WTC11 (cell line): ENCODE measurements around the gene RBMS2. TPM values are rescaled to one million over a fixed set of nuclear protein-coding genes. Genes with fewer than 3 reads are reported as not detected.
A peak's percentile ranks its signal among the peaks of the same experiment; 100 is the strongest.

ENCODE experiments used
- CREB1 ChIP-seq: sonication (generic); formaldehyde crosslinking; IDR thresholded peaks from 2 replicates; pipeline ENCODE4 v1.8.0; 2023; ENCODE audit warnings: mild to moderate bottlenecking, missing genetic modification reagents
- E2F1 ChIP-seq: sonication (generic); formaldehyde crosslinking; IDR thresholded peaks from 2 replicates; pipeline ENCODE4 v1.8.0; 2022; ENCODE audit warnings: mild to moderate bottlenecking, missing genetic modification reagents
- FOXP1 ChIP-seq: sonication (generic); formaldehyde crosslinking; IDR thresholded peaks from 2 replicates; pipeline ENCODE4 v1.8.0; 2022; ENCODE audit warnings: missing genetic modification reagents, mild to moderate bottlenecking, moderate library complexity, borderline replicate concordance
- GABPB1 ChIP-seq: sonication (generic); formaldehyde crosslinking; IDR thresholded peaks from 2 replicates; pipeline ENCODE4 v1.8.1; 2023; ENCODE audit warnings: mild to moderate bottlenecking, missing genetic modification reagents
- GRHL2 ChIP-seq: fragments of 250-450 bp; sonication (Bioruptor Pico); IDR thresholded peaks from 2 replicates; pipeline ENCODE4 v1.8.0; 2022; ENCODE audit warnings: mild to moderate bottlenecking, moderate library complexity; ENCODE audit not compliant: insufficient replicate concordance, severe bottlenecking
- HMGA2 ChIP-seq: fragments of 250-450 bp; sonication (Bioruptor Pico); IDR thresholded peaks from 2 replicates; pipeline ENCODE4 v1.4.0; 2021; ENCODE audit warnings: mild to moderate bottlenecking, moderate library complexity
- IRF2 ChIP-seq: sonication (generic); formaldehyde crosslinking; IDR thresholded peaks from 2 replicates; pipeline ENCODE4 v1.8.0; 2022; ENCODE audit warnings: low read depth, missing genetic modification reagents, borderline replicate concordance
- JAZF1 ChIP-seq: fragments of 250-450 bp; sonication (Bioruptor Pico); IDR thresholded peaks from 2 replicates; pipeline ENCODE4 v1.9.0; 2021; ENCODE audit warnings: moderate library complexity, mild to moderate bottlenecking, inconsistent platforms
- NFYB ChIP-seq: sonication (generic); formaldehyde crosslinking; conservative IDR thresholded peaks from 2 replicates; pipeline ENCODE4 v1.8.0; 2022; ENCODE audit warnings: low read depth, missing genetic modification reagents
- SMAD3 ChIP-seq: sonication (generic); formaldehyde crosslinking; IDR thresholded peaks from 2 replicates; pipeline ENCODE4 v1.8.0; 2022; ENCODE audit warnings: missing genetic modification reagents, mild to moderate bottlenecking, borderline replicate concordance
- STAT6 ChIP-seq: sonication (generic); formaldehyde crosslinking; conservative IDR thresholded peaks from 2 replicates; pipeline ENCODE4 v1.8.1; 2023; ENCODE audit warnings: mild to moderate bottlenecking, low read depth, missing genetic modification reagents, moderate library complexity
- ZNF317 ChIP-seq: sonication (generic); formaldehyde crosslinking; IDR thresholded peaks from 2 replicates; pipeline ENCODE4 v1.8.1; 2023; ENCODE audit warnings: low read depth, mild to moderate bottlenecking, moderate library complexity, missing genetic modification reagents, borderline replicate concordance
- ZNF416 ChIP-seq: fragments of 250-450 bp; sonication (Bioruptor Pico); IDR thresholded peaks from 2 replicates; pipeline ENCODE4 v1.9.0; 2021; ENCODE audit warnings: mild to moderate bottlenecking, inconsistent platforms
- total RNA-seq: library from RNA; stranded (reverse); gene quantifications from 3 replicates; pipeline ENCODE4 v1.2.3, GENCODE V29; 2021
- TF ChIP-seq, protein P1 (sequence below): sonication (generic); formaldehyde crosslinking; IDR thresholded peaks from 2 replicates; pipeline ENCODE4 v1.8.1; 2022; ENCODE audit warnings: missing genetic modification reagents, borderline replicate concordance
- TF ChIP-seq, protein P2 (sequence below): sonication (generic); formaldehyde crosslinking; IDR thresholded peaks from 2 replicates; pipeline ENCODE4 v1.8.1; 2023; ENCODE audit warnings: mild to moderate bottlenecking, missing genetic modification reagents, borderline replicate concordance
- TF ChIP-seq, protein P3 (sequence below): sonication (generic); formaldehyde crosslinking; IDR thresholded peaks from 2 replicates; pipeline ENCODE4 v1.8.1; 2023; ENCODE audit warnings: mild to moderate bottlenecking, missing genetic modification reagents, moderate library complexity
- TF ChIP-seq, protein P4 (sequence below): fragments of 250-450 bp; sonication (Bioruptor Pico); IDR thresholded peaks from 2 replicates; pipeline ENCODE4 v1.9.0; 2021; ENCODE audit warnings: mild to moderate bottlenecking, borderline replicate concordance
- TF ChIP-seq, protein P5 (sequence below): sonication (generic); formaldehyde crosslinking; IDR thresholded peaks from 2 replicates; pipeline ENCODE4 v1.8.0; 2023; ENCODE audit warnings: mild to moderate bottlenecking, missing genetic modification reagents

Gene RBMS2
- total RNA-seq, 1 experiment from 2014 or later = 16.7 TPM

- TF ChIP-seq HMGA2 (no peak), ZNF317 (CRISPR knock-in tag) (no peak), GABPB1 (CRISPR knock-in tag) (no peak), FOXP1 (CRISPR knock-in tag) (no peak), E2F1 (CRISPR knock-in tag) (no peak), SMAD3 (CRISPR knock-in tag) (no peak), CREB1 (CRISPR knock-in tag) (no peak), IRF2 (no peak), GRHL2 (CRISPR knock-in tag) (no peak), STAT6 (no peak), JAZF1 (no peak), ZNF416 (CRISPR knock-in tag) (peak; percentile 54; the same call in 1 of the 2 replicates), NFYB (CRISPR knock-in tag) (no peak)
- TF ChIP-seq, protein P1, sequence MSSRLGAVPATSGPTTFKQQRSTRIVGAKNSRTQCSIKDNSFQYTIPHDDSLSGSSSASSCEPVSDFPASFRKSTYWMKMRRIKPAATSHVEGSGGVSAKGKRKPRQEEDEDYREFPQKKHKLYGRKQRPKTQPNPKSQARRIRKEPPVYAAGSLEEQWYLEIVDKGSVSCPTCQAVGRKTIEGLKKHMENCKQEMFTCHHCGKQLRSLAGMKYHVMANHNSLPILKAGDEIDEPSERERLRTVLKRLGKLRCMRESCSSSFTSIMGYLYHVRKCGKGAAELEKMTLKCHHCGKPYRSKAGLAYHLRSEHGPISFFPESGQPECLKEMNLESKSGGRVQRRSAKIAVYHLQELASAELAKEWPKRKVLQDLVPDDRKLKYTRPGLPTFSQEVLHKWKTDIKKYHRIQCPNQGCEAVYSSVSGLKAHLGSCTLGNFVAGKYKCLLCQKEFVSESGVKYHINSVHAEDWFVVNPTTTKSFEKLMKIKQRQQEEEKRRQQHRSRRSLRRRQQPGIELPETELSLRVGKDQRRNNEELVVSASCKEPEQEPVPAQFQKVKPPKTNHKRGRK = no peak
- TF ChIP-seq, protein P2, sequence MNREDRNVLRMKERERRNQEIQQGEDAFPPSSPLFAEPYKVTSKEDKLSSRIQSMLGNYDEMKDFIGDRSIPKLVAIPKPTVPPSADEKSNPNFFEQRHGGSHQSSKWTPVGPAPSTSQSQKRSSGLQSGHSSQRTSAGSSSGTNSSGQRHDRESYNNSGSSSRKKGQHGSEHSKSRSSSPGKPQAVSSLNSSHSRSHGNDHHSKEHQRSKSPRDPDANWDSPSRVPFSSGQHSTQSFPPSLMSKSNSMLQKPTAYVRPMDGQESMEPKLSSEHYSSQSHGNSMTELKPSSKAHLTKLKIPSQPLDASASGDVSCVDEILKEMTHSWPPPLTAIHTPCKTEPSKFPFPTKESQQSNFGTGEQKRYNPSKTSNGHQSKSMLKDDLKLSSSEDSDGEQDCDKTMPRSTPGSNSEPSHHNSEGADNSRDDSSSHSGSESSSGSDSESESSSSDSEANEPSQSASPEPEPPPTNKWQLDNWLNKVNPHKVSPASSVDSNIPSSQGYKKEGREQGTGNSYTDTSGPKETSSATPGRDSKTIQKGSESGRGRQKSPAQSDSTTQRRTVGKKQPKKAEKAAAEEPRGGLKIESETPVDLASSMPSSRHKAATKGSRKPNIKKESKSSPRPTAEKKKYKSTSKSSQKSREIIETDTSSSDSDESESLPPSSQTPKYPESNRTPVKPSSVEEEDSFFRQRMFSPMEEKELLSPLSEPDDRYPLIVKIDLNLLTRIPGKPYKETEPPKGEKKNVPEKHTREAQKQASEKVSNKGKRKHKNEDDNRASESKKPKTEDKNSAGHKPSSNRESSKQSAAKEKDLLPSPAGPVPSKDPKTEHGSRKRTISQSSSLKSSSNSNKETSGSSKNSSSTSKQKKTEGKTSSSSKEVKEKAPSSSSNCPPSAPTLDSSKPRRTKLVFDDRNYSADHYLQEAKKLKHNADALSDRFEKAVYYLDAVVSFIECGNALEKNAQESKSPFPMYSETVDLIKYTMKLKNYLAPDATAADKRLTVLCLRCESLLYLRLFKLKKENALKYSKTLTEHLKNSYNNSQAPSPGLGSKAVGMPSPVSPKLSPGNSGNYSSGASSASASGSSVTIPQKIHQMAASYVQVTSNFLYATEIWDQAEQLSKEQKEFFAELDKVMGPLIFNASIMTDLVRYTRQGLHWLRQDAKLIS (CRISPR knock-in tag) = no peak
- TF ChIP-seq, protein P3, sequence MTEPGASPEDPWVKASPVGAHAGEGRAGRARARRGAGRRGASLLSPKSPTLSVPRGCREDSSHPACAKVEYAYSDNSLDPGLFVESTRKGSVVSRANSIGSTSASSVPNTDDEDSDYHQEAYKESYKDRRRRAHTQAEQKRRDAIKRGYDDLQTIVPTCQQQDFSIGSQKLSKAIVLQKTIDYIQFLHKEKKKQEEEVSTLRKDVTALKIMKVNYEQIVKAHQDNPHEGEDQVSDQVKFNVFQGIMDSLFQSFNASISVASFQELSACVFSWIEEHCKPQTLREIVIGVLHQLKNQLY = no peak
- TF ChIP-seq, protein P4, sequence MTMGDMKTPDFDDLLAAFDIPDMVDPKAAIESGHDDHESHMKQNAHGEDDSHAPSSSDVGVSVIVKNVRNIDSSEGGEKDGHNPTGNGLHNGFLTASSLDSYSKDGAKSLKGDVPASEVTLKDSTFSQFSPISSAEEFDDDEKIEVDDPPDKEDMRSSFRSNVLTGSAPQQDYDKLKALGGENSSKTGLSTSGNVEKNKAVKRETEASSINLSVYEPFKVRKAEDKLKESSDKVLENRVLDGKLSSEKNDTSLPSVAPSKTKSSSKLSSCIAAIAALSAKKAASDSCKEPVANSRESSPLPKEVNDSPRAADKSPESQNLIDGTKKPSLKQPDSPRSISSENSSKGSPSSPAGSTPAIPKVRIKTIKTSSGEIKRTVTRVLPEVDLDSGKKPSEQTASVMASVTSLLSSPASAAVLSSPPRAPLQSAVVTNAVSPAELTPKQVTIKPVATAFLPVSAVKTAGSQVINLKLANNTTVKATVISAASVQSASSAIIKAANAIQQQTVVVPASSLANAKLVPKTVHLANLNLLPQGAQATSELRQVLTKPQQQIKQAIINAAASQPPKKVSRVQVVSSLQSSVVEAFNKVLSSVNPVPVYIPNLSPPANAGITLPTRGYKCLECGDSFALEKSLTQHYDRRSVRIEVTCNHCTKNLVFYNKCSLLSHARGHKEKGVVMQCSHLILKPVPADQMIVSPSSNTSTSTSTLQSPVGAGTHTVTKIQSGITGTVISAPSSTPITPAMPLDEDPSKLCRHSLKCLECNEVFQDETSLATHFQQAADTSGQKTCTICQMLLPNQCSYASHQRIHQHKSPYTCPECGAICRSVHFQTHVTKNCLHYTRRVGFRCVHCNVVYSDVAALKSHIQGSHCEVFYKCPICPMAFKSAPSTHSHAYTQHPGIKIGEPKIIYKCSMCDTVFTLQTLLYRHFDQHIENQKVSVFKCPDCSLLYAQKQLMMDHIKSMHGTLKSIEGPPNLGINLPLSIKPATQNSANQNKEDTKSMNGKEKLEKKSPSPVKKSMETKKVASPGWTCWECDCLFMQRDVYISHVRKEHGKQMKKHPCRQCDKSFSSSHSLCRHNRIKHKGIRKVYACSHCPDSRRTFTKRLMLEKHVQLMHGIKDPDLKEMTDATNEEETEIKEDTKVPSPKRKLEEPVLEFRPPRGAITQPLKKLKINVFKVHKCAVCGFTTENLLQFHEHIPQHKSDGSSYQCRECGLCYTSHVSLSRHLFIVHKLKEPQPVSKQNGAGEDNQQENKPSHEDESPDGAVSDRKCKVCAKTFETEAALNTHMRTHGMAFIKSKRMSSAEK (CRISPR knock-in tag) = no peak
- TF ChIP-seq, protein P5, sequence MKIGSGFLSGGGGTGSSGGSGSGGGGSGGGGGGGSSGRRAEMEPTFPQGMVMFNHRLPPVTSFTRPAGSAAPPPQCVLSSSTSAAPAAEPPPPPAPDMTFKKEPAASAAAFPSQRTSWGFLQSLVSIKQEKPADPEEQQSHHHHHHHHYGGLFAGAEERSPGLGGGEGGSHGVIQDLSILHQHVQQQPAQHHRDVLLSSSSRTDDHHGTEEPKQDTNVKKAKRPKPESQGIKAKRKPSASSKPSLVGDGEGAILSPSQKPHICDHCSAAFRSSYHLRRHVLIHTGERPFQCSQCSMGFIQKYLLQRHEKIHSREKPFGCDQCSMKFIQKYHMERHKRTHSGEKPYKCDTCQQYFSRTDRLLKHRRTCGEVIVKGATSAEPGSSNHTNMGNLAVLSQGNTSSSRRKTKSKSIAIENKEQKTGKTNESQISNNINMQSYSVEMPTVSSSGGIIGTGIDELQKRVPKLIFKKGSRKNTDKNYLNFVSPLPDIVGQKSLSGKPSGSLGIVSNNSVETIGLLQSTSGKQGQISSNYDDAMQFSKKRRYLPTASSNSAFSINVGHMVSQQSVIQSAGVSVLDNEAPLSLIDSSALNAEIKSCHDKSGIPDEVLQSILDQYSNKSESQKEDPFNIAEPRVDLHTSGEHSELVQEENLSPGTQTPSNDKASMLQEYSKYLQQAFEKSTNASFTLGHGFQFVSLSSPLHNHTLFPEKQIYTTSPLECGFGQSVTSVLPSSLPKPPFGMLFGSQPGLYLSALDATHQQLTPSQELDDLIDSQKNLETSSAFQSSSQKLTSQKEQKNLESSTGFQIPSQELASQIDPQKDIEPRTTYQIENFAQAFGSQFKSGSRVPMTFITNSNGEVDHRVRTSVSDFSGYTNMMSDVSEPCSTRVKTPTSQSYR (CRISPR knock-in tag) = no peak
These were observed 115.3 kb downstream of the RBMS2 start (continued) for GRCh38 chr12:56636675-56637540.
